Measurements from ENCODE around the gene RPUSD1.

The RPUSD1 gene

DNA sequence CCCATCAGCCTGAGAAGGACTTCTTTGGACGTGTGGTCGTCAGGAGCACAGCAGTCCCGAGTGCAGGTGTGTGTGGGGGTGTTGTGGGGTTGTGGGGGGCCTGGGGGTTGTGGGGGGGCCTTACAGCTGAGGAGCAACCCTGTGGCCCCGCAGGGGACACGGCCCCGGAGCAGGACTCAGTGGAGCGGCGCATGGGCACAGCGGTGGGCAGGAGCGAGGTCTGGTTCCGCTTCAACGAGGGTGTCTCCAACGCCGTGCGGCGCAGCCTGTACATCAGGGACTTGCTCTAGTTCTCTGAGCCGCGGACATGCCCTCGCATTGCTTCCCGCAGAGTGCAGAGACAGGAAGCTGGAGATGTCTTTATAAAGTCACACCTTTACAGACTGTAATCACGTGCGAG, 9.5 kb upstream of the RPUSD1 start:
- DNase-seq: no peak

DNA sequence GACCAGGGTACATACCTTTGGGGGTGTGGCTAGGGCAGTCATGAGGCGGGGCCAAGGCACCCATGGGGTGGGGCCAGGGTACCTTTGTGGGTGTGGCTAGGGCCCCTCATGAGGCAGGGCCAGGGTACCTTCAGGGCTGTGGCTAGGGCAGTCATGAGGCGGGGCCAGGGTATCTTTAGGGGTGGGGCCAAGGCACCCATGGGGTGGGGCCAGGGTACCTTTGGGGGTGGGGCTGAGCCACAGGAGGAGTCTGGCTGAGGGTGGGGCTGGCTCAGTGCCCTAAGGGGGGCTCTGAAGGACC, 8.9 kb upstream of the RPUSD1 start:
- no peak for DNase-seq

DNA sequence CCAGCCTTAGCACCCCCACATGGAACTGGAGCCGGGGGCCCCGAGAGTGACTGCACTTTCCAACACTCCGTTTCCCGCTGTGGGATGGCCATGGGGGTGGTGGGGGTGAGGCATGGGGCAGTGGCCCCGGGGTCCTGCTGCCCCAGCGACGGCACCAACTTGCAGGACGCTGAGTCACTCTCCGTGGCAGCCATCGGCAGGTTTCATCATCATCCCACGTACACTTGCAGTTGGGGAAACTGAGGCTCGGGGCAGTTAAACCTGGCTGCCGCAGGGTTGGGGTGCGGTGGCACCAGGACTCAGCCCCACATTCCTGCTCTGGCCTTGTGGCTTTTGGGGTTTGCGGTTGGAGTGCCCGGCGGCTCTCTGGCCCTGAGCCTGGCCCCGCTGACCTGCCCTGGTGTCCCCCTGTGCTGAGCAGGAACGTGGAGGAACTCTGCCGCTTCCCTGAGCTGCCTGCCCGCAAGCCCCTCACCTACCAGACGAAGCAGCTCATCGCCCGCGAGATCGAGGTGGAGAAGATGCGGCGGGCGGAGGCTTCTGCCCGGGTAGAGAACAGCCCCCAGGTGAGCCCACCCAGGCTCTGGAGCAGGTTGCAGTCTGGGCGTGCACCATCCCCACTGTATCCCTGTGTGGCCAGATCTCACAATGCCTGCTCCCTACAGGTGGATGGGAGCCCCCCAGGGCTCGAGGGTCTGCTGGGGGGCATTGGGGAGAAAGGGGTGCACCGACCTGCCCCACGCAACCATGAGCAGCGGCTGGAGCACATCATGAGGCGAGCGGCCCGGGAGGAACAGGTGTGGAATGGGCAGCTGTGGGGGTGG, 8.3 kb upstream of the RPUSD1 start:
- no peak for DNase-seq

DNA sequence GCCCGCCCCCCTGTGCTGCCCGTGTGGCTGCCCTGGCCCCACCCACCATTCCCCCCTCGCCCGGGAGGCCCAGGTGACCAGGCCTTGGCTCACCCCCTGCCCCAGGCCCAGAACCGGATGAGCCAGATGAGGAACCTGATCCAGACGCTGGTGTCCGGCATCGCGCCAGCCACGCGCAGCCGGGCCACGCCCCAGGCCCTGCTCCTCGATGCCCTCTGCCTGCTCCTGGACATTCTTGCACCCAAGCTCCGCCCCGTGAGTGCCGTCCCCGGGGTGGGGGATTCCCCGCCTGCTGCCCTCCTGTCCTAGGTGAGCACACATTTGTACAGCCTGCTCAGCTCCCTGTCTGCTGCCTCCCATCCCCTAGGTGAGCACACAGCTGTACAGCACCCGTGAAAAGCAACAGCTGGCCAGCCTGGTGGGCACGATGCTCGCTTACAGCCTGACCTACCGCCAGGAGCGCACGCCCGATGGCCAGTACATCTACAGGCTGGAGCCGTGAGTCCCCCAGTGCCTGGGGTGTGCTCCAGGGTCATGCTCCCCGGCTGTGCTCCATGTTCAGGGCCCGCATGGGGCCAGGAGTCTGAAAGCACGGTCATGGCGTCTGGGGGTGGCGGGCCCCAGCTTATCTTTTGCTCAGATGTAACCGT, 7.5 kb upstream of the RPUSD1 start:
- no peak for DNase-seq

DNA sequence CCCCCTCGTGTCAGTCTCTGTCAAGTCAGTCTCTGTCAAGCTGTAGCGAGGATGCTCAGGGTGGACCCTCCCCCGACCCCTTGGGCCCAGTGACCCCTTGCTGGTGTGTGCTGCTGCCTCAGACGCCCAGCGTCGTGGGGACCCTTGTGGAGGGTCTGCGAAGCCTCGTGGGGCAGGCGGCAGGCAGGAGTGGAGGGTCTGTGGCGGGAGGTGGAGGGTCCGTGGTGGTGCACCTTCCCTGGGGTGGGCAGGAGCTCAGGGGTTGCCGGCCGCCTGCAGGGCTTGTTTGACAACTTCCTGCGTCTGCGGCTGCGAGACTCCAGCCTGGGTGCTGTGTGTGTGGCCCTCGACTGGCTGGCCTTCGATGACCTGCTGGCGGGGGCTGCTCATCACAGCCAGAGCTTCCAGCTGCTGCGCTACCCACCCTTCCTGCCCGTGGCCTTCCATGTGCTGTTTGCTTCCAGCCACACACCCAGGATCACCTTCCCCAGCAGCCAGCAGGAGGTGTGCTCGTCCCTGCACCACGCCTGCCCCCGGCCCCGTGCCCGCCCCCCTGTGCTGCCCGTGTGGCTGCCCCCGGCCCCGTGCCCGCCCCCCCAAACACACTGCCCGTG, 6.8 kb upstream of the RPUSD1 start:
- DNase-seq: no peak

DNA sequence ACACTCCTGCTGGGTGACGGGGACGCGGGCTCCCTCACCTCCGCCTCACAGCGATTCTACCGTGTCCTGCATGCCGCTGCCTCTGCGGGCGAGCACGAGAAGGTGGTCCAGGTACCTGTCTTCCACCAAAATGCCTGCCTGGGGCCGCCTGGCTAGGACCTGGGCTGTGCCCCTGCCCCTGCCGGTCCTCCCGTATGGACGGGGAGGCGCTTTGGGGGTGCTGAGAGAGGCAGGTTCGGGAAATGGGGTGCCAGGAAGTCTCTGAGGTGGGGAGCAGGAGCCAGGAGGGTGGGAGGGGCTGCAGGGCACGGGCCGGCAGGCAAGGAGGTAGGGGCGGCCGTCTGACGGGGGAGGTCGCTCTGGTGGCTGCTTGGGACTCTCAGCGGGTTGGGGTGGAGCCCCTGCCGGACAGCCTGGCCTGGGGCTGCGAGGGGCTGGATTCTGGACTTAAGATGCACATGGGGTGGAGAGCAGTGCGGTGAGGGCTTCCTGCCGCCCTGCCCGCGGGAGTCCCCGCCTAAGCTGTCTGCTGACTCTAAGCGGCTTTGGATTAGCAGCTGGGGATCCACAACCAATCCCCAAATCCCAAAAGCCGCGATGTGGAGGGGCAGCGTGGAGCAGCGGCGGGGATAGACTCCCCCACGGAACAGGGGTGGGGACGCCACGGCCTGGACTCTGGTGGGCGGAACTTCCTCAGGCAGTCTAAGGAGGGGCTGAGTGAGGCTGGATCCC, 6.1 kb upstream of the RPUSD1 start:
- no peak for DNase-seq

DNA sequence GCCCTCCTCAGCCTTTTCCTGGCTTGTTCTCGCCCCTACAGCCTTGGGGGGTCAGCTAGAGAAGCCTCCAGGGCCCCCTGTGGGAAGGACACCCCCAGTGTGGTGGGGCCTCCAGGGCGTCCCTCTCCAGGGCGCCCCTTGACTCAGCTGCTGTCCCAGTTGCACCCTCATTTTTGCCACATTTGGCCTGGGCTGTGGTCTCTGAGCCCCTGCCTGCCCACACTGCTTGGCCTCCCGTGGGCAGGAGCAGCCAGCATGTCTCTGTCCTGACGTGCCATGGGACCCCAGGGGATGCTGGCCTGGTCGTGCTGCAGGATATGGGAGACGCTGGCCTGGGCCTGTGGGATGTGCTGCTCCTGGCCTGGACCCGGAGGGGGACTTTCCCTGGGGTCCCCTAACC, 5.2 kb upstream of the RPUSD1 start:
- DNase-seq: no peak

DNA sequence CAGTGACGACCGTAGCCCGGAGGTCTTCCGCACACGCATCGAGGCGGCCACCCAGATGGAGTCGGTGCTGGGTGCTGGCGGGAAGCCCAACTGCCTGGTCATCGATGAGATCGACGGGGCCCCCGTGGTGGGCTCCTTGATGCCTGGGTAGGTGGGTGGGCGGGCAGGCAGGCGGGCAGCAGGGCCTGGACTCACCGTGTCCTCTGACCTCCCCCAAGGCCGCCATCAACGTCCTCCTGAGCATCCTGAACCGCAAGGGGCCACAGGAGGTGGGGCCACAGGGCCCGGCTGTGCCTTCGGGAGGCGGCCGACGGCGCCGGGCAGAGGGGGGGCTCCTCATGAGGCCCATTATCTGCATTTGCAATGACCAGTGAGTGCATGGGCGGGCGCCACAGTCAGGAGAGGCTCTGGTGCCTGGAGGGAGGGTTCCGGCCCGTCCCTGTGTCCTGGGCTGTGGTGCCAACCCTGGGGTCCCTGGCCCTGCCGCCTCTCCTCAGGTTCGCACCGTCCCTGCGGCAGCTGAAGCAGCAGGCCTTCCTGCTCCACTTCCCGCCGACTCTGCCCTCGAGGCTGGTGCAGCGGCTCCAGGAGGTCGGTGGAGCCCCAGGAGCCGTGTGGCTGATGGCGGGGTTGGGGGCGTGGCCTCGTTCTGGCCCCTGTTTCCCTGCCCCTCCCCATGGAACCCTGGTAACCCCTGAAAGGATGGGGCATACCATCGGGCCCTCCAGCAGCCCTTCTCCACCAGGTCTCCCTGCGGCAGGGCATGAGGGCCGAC, 4.2 kb upstream of the RPUSD1 start:
- DNase-seq: no peak

DNA sequence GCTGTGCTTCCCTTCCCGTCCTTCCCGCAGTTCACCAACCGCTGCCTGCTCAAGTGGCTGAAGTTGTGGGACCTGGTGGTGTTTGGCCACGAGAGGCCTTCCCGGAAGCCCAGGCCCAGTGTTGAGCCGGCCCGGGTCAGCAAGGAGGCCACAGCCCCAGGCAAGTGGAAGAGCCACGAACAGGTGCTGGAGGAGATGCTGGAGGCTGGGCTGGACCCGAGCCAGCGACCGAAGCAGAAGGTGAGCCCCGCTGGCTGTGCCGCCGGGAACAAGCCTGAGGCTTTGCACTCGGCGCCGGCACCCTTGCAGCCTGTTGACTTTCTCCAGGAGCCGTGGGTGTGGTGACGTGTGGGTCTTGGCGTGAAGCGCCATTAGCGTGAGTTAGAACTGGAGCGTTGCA, 3.0 kb upstream of the RPUSD1 start:
- no peak for DNase-seq

DNA sequence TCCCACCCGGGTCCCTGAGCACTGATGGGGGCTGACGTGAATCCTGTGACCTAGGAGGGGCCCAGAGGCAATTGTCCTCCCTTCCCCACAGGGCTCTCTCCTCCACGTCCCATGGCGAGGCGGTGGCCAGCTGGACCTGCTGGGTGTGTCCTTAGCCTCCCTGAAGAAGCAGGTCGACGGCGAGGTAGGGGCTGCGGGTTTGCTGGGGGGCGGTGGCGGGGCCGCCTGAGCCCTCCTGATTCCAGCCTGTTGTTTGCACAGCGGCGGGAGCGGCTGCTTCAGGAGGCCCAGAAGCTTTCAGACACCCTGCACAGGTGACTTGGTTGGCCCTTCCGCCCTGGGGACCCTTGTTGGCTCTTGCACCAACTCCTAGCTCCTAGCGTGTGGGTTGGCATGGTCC, 1.9 kb upstream of the RPUSD1 start:
- no peak for DNase-seq

DNA sequence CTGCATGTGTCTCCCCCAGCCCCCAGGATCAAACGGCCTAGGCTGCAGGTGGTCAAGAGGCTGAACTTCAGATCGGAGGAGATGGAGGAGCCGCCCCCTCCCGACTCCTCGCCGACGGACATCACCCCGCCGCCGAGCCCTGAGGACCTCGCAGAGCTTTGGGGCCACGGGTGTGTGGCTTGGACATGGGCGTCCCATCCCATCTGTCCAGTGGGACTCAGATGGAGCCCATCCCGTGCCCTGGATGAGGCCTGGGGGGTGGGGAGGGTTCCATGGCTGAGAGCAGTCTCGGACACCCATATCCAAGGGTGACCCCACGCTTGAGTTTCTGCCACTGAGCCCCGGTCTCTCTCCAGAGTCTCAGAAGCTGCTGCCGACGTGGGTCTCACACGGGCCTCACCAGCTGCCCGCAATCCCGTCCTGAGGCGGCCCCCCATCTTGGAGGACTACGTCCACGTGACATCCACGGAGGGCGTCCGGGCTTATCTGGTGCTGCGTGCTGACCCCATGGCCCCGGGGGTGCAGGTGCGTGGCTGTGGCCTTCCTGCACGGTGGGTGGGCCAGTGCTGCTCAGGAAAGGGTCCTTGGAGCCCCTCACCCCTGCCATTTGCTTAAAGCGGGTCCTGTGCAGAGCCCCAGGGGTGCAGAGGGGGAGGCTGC, 1.1 kb upstream of the RPUSD1 start:
- no peak for DNase-seq

DNA sequence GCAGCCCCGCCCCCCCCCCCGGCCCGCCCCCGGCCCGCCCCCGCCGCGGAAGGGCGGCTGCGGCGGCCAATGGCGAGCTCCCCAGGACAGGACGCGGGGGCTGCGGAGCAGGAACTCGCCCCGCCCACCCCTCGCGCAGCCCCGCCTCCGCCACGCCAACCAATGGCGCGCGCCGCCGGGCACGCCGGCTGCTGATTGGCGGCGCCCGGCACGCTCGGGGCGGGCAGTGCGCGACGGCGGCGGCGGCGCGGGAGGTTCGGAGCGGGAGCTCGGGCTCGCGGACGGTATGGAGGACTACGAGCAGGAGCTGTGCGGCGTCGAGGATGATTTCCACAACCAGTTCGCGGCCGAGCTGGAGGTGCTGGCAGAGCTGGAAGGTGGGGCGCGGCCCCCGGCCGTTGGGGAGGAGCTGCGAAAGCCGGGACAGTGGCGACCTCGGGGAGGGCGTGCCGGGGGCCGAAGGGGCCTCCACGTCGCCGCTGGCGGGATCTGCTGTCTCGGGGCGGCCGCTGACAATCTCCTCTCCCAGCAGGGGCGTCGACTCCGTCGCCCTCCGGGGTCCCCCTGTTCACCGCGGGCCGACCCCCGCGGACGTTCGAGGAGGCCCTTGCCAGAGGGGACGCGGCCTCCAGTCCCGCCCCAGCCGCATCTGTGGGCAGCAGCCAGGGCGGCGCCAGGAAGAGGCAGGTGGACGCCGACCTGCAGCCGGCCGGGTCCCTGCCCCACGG, 382 bp upstream of the RPUSD1 start, which contains the start of gene CHTF18:
CHTF18 (plus strand) TSS at position 222 of the 728 bp plus-strand sequence; CDS start at position 287, 65 bp downstream.
- DNase-seq: peak; percentile 96

DNA sequence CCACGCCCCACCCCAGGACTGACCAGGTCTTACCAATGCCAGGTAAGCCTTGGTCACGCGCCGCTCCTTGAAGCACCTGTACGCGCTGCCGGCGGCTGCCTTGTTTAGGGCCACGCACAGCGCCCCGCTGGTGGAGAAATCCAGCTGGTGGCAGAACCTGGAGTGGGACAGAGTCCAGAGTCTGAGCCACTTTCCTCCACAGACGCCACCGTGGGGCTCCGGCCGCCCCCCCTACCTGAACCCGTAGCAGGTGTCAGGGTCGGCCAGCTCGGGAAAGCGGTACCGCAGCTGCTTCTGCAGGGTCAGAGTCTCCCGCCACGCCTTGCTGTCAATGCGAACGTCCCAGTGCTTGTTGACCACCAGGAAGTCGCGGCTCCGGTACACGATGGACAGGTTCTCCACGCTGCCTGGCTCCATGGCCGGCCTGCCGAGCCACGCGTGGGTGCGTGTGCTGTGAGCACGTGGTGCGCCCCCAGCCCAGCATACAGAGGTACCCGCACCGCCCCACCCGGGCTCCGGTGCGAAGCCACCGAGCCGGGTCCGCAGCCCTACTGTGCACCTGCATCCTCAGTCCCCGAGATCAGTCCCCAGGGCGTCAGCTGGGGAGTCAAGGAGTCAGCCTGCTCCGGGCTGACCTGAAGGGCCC, 737 bp downstream of the RPUSD1 start:
- no peak for DNase-seq

DNA sequence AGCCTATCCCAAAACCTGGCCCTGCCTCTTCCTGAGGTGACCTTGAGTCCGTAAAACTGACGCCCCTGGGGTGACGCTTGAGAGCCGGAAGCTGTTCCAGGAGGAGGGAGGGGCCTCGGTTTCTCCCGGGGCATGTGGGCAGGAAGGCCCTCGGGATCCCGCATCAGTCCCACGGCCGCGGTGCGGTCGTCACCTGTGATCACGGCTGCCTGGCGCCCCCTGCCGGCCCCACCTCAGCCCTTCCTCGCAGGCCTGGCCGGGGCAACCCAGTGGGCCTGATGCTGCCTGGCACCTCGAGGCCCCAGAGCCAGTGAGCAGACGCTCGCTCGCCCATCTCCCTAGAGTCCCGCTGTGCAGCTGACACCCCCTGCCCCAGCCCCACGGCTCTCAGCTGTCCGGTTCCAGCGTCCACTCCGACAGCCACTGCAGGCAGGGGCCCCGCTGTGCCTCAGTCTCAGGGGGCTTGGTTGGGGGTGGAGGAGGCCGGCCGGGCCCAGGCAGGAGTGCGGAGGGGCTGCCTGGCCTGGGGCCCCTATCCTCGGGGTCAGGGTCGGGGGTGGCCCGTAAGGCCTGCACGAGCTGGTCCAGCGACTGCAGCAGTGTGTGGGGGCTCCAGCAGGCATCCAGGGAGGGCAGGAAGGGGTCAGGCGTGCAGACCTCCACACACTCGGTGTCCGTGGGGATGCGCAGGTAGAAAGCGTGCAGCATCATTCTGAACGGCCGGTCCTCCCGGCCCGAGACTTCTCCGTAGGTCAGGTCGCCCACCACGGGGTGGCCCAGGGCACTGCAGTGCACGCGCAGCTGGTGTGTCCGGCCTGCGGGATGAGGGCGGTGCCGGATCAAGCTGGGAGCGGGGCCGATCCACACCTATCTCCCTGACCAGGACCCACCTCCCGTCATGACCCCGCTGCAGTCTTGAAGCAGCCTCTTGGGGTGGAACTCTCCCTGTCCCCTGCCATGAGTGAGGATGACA, 2.3 kb downstream of the RPUSD1 start:
- DNase-seq: peak; percentile 78

DNA sequence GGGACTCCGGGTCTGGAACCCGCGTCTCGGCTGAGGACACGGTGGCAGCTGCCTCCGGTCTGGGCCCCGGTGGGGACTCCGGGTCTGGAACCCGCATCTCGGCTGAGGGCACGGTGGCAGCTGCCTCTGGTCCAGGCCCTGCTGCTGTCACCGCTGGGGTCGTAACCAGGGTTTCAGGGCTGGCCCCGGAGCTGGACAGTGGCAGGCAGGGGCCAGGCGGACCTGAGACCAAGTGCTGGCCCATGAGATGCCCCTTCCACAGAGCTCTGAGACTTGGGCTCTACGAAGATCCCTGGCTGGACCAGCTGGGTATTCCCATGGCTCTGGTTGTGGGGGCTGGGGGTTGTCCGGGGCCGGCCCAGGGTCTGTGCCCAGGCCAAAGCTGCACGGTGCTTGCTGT, 3.8 kb downstream of the RPUSD1 start:
- no peak for DNase-seq

DNA sequence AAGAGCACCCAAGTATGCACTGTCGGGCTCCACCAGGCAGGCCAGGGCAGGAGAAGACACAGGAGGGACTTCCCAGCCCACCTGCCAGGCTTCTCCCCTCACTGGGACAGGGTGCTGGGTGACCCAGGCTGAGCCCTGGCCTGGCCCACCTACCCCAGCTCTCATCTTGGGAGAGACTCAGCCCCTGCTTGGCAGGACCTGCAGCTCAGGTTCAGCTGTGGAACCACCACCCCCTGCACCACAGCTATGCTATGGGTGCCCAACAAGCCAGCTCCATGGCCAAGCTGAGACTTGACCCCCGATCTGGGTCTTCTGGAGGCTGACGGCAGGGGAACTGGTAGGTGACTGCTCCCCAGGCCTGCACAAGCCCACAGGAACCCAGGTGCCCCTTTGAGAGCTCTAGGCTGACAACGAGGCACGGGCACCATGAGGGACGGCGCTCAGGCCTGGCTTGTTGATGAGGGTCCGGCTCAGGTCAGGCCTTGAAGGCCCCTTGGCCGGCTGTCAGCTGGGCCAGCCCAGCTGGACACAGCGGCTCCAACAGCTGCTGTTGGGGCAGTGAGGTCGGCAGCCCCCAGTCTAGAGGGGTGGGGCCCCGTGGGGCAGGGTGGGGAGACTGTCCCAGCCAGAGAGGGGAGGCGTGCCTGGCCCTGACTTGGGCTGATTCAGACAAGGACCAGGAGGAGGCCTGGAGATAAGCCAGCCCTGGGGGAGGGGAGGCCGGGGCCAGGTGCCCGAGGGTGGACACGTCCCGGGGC, 4.6 kb downstream of the RPUSD1 start:
- no peak for DNase-seq

DNA sequence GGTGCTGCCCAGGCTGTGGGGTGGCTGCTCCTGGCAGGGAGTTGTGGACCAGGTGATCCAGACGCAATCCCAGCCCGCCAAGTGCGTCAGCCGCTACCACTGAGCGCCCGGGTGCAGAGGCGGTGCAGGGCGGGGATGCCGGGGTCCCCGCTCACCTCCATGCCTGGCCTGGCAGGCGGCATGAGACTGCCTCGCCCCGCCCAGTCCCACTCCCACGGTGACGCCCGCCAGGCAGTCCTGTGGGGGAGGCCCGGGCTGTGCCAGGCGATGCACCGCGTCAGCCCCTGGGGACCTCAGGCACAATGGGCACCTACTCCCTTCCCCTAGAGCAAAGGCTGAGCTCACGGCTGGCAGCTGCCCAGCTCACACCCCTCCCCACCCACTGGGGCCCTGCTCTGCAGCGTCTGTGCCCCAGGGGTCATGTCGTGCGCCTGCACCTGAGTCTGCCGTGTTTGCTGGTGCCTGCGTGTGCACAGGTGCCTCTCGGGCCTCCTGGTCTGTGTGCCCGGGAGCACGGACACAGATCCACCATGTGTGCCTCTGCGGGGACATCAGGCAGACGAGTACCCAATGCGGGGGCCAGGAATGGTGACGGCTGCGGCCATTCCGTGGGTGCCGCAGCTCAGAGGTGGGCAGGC, 5.3 kb downstream of the RPUSD1 start:
- no peak for DNase-seq

DNA sequence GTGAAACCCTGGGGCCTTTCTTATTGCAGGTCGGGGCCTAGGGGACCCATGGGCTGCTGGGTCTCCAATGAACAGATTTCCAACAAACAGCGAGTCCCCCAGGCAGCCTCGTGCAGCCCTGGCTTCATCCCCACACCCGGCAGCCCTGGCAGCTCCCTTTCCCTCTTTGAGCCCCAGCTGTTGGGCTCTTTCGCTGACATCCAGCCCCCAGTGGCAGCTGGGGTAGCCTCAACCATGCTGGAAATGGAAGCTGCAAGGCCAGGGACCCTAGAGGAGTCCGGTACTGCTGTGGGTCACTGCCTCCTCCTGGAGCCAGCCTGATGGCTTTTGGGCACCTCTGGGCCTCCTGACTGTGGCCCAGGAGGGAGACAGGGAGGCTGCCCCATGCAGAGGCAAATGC, 5.9 kb downstream of the RPUSD1 start:
- no peak for DNase-seq

All from hematopoietic multipotent progenitor cell treated with erythropoietin and hydrocortisone succinate and interleukin-3 and kit ligand, for 4 days (in vitro differentiated cells).